Adrenal gland (tissue), 5 donors: ENCODE measurements around the gene KMT2E.

Experiments used
- POLR2A ChIP-seq, 2 donors: fragments of 450-650 bp; IDR thresholded peaks; one replicate each; pipeline ENCODE4 v1.6.1; 2017; ENCODE audit warnings: antibody characterized with exemption in 2 of 2, mild to moderate bottlenecking in 2 of 2, moderate library complexity in 1 of 2
- TF ChIP-seq, protein P1 (sequence below), 6 experiments: fragments of 450-650 bp in 4 of 6; fragments of 200-600 bp in 2 of 6; sonication (generic) in 1 of 6; IDR thresholded peaks; 1 replicate in 5 of 6; 2 replicates in 1 of 6; pipeline versions ENCODE4 v1.5.1 to v1.8.0; 2016 to 2021; ENCODE audit warnings: antibody characterized with exemption in 6 of 6, mild to moderate bottlenecking in 2 of 6, moderate library complexity in 1 of 6
- donor health status: DM: no; HTN: no; CAD: no.

DNA sequence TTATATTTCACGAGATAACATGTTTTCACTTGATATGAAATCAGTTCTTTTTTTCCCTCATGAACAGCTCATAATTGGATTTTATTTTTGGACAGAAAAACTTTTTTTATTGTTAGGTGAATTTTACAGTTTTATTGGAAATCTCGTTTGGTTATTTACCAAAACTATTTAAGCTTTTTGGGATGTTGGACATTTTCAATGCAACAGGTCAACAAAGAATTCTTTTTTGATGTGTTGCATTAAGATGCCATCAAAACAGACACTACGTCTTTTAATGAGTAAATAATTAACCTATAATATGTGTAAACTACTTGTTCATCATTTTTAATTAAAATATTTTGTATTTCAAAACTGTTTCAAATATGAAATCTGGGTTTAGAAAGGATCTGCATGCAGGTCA, 5.3 kb downstream of the KMT2E start:
- TF ChIP-seq, protein P1, sequence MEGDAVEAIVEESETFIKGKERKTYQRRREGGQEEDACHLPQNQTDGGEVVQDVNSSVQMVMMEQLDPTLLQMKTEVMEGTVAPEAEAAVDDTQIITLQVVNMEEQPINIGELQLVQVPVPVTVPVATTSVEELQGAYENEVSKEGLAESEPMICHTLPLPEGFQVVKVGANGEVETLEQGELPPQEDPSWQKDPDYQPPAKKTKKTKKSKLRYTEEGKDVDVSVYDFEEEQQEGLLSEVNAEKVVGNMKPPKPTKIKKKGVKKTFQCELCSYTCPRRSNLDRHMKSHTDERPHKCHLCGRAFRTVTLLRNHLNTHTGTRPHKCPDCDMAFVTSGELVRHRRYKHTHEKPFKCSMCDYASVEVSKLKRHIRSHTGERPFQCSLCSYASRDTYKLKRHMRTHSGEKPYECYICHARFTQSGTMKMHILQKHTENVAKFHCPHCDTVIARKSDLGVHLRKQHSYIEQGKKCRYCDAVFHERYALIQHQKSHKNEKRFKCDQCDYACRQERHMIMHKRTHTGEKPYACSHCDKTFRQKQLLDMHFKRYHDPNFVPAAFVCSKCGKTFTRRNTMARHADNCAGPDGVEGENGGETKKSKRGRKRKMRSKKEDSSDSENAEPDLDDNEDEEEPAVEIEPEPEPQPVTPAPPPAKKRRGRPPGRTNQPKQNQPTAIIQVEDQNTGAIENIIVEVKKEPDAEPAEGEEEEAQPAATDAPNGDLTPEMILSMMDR (IDR thresholded peaks at IDR 0.05) = no peak
- TF ChIP-seq POLR2A (IDR thresholded peaks at IDR 0.05) = no peak
